ENCODE results near the gene POLG.
A peak's percentile ranks its signal among the peaks of the same experiment; 100 is the strongest.

Gene POLG

GRCh38 chr15:89334510-89335297, at the start of gene POLG:
Gene POLG, minus strand, starts transcription at chr15:89334824. Its CDS starts 1,070 bp downstream, at chr15:89333754.
- peak; percentile 98 to 99 for DNase-seq (ENCODE audit: low read depth in 1 of 2, low spot score in 1 of 2)

GRCh38 chr15:89384176-89384604, 49.6 kb upstream of the POLG start:
- DNase-seq (ENCODE audit: low read depth in 1 of 2, low spot score in 1 of 2): no peak

GRCh38 chr15:89383365-89384175, 48.9 kb upstream of the POLG start:
- DNase-seq (ENCODE audit: low read depth in 1 of 2, low spot score in 1 of 2): no peak

GRCh38 chr15:89381888-89382686, 47.5 kb upstream of the POLG start:
- no peak for DNase-seq (ENCODE audit: low read depth in 1 of 2, low spot score in 1 of 2)

GRCh38 chr15:89381331-89381730, 46.7 kb upstream of the POLG start:
- DNase-seq (ENCODE audit: low read depth in 1 of 2, low spot score in 1 of 2): no peak

GRCh38 chr15:89379818-89380217, 45.2 kb upstream of the POLG start:
- no peak for DNase-seq (ENCODE audit: low read depth in 1 of 2, low spot score in 1 of 2)

- DNase-seq (ENCODE audit: low read depth in 1 of 2, low spot score in 1 of 2): no peak
These were observed 44.6 kb upstream of the POLG start for GRCh38 chr15:89379251-89379695.

GRCh38 chr15:89378296-89379151, 43.9 kb upstream of the POLG start:
- DNase-seq (ENCODE audit: low read depth in 1 of 2, low spot score in 1 of 2): no peak

GRCh38 chr15:89377842-89378295, 43.2 kb upstream of the POLG start:
- no peak for DNase-seq (ENCODE audit: low read depth in 1 of 2, low spot score in 1 of 2)

- no peak for DNase-seq (ENCODE audit: low read depth in 1 of 2, low spot score in 1 of 2)
These were observed 42.6 kb upstream of the POLG start for GRCh38 chr15:89377024-89377841.

GRCh38 chr15:89376388-89376787, 41.8 kb upstream of the POLG start:
- no peak for DNase-seq (ENCODE audit: low read depth in 1 of 2, low spot score in 1 of 2)

- no peak for DNase-seq (ENCODE audit: low read depth in 1 of 2, low spot score in 1 of 2)
These were observed 40.7 kb upstream of the POLG start for GRCh38 chr15:89375093-89376005.

GRCh38 chr15:89374086-89374981, 39.7 kb upstream of the POLG start:
- no peak for DNase-seq (ENCODE audit: low read depth in 1 of 2, low spot score in 1 of 2)

GRCh38 chr15:89372069-89372935, 37.7 kb upstream of the POLG start:
- no peak for DNase-seq (ENCODE audit: low read depth in 1 of 2, low spot score in 1 of 2)

GRCh38 chr15:89371228-89372044, 36.8 kb upstream of the POLG start:
- no peak for DNase-seq (ENCODE audit: low read depth in 1 of 2, low spot score in 1 of 2)

GRCh38 chr15:89370978-89371227, 36.3 kb upstream of the POLG start:
- no peak for DNase-seq (ENCODE audit: low read depth in 1 of 2, low spot score in 1 of 2)
